Measurements from ENCODE around the gene PGGT1B.

PGGT1B gene

DNA sequence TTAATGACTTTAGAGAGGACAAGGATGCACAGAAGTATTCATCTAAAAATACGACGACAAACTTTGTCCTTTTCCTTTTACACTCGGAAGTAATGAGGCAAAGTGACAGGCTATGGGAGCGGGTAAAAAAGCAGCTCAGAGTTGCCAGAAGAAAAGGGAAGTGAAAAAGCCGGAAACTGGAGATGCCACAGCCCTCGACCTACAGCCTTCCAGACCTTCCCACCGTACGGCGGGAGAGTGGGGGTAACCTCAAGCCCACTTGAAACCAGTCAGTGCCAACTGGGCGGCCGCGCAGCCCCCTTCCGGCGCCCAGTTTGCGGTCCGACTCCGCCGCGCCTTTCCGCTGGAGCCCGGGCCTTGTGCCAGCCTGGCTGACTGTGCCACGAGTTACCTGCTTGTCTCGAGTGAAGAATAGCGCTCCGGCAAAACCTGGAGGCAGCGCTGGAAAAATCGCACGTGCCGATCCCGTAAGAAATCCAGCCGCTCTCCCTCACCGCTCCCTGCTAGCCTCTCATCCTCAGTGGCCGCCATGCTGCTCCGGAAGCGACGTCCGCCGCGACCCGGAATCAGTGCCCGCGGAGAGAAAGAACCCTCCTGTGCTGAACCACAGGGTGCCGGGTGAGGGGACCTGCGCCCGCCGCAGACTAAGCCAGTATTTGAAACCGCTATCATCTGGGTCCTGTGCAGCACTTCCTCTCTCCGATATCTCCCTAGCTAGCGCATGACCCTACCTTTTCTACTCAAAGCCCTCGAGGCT, at the start of gene PGGT1B:
TSS of gene PGGT1B (minus strand) at position 557 of the 757 bp plus-strand sequence. CDS start at position 531, 26 bp downstream.
- DNase-seq: peak; percentile 84

DNA sequence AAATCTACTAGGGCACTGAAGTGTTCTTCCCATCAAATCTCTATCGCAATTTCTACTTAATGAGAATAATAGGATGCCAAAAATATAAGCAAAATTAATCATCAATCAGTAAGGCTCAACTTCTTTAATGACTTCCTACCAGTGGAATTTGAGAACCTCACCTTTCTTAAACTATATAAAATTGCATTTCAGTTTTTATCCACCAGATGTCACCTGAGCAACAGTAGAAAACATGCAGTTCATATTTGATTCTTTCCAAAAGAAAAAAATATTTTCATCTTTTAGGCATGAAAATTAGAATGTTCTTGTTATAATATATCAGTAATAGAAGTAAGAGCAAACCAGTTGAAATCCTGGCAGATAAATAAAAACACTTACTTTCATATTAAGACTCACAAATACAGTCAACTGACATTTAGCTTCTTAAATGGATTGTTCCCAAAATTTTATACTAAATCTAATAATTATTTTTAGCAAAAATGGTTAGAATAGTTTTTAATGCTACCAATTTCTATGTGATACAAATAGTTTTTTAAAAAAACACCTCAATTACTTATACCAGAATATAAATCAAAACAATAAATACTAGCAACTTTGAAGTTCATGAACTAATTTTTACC, 47.2 kb upstream of the PGGT1B start:
- peak; percentile 70 for DNase-seq

DNA sequence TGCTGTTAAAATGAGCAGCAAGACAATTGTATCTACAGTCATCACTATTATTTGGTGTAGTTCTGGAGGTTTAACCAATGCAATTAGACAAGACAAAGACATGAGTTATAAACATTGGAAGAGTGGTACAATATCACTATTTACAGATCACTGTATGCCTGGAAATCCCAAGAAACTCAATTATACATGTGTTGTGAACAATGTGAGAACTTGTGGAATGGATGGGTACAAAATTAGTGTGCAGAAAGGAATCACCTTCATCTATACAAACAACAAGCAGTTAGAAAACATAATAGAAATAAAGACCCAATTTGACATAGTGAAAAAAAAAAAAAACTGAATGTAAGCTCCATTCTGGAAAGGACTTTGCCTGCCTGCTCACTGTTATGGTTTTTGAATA, 46.1 kb upstream of the PGGT1B start:
- DNase-seq: no peak

DNA sequence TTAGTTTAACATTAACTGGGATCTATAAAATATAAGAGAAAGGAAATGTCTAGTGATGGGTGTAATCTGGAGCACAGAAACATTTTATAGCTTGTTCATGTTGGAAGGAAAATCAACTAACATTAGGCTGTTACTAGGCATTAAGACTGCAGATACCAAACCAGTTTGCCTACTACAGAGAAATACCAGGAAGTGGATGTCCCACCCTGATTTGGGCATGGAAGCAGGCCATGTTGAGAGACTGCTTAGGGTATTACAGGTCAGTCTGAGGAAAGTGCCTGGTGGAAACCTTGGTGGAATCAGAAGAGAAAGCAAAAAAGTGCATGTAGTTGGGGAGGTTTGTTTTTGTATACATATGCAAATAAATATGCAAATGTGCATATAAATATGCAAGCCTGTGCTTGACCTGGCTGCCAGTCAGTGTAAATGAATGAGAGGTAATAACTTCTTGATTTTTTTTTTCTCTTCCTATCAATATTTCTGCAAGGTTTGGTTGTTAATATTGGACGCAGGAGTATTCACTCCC, 43.4 kb upstream of the PGGT1B start:
- peak; percentile 48 for DNase-seq

DNA sequence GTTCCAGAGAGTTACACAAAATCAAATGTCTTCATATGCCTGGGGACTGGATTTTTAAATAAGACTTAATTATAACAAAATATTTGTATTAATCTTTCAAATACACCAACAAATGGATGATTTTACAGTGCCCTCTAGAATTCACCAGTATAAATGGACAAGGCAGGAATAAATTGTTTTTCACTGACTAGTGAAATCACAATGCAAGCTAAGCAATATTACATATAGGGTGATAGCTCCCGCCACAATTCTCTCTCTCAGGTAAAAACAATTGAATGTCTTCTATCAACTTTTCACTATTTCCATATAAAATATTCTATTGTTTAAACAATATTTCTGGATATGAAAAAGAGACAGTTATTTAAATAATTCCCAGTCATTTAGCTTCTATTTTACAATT, 41.8 kb upstream of the PGGT1B start:
- DNase-seq: no peak

DNA sequence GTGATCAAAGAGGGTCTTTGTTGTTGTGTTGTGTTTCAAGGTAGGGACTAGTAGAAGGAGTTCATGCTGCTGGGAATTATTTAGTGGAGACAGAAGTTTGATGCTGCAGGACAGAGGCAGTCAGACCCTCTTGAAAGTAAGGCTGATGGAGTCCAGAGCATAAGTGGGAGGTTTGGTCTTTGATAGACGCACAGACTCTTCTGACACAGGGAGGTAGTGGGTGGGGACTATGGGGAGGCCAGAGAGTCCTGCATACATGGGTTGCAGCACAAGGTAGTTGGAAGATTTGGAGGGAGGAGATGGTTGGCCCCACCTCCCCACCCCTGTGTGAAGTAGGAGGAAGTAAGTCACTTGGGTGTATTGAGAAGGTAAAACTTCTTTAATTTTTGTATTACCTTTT, 36.1 kb upstream of the PGGT1B start:
- no peak for DNase-seq

DNA sequence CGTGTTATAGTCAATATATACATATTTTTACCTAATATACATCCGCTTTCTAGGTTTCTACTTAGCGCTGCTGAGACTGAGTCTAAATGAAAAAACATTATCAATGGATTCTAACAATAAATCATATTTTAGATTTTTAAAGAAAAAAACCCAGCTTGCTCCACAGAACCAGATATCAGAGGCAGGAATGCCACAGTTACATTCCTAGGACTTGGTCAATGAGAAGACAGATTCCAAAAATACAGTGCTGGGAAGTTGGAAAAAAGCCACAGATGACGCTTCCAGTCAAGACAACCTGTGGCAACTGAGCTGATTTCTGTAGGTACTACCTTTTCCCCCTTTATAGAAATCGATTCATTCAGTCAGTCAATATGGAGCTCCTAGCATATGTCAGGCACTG, 34.4 kb upstream of the PGGT1B start:
- no peak for DNase-seq

DNA sequence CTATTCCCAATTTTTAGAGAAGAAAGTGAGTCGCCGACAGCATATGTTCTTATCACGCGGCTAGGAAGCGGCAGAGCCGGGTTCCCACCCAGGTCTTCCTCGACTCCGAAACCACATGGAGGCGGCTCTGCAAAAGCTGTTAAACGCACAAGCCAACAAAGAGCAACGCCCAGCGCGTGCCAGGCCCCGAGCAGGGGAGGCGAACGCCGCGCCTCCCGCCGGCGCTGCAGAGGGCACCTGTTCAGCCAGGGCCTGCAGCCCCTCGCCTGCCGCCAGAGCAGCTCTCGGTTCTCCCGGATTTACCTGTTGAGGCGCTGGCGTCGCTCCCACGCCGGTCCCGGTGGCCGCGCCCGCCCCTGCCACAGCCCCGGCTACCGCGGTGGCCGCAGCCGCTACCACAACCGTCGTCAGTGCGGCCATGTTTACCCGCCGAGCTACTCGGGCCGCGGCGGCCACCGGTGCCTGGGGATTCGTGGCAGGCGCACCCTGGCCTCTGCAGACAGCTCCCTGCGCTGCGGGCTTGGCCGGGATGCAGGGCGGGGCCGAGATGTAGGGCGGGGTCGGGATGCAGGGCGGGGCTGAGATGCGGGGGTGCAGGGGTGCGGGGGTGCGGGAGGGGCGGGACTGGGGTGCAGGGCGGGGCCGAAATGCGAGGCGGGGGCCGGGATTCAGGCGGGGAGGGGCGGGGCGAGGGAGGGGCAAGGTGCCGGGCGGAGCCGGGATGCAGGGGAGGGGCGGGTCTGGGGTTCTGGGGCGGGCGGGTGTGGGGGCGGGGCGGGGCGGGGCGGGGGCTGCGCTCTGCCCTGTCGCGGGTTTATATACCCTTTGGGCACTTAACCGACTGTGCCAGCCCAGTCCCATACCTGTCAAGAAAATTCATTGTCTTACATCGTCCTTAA, 33.7 kb upstream of the PGGT1B start, which contains the start of gene CCDC112:
TSS of gene CCDC112 (minus strand) at position 531 of the 899 bp plus-strand sequence. CDS start at position 420, 111 bp downstream.
- peak; percentile 91 for DNase-seq

DNA sequence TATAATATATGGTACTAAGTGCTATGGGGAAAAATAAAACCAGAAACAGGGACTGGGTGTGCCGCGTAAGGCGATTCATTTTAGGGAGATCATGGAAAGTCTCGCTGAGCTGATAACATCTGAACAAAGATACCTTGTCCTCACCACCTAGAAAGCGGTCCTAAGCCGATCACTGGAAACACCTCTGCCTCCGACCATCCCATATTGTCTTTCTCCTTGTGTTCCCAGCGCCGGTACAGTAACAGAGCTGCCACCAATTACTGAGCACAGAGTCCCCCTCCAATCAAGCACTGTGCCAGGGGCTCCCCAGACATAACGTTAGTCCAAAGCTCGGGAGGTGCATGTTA, 33.1 kb upstream of the PGGT1B start:
- DNase-seq: peak; percentile 72

DNA sequence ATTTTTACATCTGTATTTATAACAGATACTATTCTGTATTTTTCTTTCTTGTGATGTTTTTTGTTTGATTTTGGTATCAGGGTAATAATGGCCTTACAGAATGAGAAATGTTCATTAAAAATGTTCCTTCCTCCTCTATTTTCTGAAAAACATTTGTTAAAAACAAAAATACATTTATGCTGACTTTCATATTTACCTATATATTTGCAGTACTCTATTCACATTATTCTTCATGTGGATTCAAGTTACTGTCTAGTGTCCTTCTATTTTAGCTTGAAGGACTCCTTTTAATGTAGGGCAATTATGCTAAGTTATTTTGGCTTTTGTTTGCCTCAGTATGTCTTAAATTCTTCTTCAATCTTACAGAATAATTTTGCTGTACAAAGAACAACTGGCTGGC, 28.7 kb upstream of the PGGT1B start:
- no peak for DNase-seq

DNA sequence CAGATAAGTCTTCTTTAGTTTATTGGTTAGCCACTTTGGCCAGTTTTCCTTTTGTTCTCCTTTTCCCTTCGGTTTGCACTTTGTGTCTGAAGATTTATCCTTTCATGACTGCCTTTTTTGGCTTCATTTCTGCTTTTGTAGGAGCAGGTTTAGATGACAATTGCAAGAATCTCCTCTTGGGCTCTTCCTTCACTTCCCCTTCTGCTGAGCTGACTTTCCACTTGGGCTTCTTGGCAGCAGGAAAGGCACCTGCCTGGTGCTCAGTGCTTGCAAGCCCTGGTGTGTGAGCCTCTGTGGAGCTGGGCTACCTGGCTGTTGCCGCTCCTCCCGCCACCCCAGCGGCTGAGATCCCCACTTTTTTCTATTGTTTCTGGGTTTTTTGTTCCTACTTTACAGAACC, 26.4 kb upstream of the PGGT1B start:
- no peak for DNase-seq

DNA sequence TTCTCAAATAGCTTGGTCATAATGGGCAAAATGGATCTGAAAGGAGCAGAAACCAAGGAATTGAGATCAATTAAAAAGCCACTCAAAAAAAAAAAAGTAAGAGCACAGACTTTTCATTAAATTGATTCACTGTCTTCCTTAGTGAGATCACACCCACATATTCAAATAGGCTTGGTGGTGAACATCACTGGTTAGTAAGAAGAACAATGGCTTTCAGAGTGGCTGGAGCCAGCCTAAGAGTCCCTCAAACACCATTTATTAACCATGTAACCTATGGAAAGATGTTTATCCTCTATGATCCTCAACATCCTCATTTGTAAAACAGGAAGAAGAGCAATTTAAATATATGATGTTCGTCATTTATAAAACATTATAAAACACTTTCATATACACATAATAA, 21.3 kb upstream of the PGGT1B start:
- no peak for DNase-seq

DNA sequence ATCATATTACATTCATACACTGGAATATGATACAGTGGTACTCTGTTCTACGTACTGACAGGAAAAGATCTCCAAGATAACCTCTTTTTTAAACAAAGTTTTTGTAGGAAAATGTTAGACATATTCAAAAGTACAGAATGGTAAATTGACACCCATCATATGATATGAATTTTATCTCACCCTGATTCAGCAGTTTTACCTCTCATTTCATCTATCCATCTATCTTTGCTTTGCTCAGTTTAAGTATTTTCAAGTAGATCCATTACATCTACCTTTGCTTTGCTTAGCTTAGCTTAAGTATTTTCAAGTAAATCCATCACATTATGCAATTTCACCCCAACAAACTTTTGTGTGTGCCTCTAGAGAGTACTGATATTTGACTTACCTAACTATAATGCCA, 19.5 kb upstream of the PGGT1B start:
- no peak for DNase-seq

DNA sequence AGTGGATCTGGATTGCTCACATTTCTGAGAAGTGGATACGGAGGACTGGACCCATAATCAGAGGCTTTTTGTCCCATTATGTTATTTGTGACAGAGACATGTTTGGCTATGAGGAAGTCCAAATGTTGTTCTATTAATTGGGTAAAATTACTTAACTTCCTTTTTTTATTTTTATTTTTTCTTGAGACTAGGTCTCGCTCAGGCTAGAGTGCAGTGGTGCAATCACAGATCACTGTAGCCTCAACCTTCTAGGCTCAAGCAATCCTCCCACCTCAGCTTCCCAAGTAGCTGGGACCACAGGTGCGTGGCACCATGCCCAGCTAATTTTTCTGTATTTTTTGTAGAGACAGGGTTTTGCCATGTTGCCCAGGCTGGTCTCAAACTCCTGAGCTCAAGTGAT, 11.9 kb upstream of the PGGT1B start:
- DNase-seq: no peak

DNA sequence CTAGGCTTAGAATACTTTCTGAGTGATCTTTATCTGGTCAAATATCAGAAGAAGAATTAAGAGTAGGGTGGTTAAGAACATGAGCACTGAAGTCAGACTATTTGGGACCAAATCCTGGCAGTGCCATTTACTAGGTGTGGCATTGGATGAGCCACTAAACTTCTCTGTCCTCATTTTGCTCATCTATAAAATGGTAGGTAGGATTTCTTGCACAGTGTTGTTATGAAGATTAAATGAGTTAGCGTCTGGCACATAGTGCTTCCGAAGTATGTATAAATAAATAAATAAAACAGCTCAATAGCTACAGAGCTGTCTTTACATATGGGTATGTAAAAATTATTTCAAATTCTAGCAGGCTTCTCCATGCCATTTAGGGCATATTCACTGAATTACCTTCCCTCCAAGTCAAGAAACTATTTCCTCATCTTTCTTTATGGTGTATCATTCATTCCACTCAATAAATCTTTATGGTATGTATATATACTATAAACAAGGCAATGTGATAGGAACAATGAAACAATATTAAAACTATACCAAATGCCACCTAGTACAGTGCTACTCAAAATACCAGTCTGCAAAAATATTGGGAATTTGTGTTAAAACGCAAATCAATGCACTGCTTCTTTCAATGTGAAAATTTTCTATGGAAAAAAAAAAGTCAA, 9.8 kb upstream of the PGGT1B start:
- DNase-seq: no peak

DNA sequence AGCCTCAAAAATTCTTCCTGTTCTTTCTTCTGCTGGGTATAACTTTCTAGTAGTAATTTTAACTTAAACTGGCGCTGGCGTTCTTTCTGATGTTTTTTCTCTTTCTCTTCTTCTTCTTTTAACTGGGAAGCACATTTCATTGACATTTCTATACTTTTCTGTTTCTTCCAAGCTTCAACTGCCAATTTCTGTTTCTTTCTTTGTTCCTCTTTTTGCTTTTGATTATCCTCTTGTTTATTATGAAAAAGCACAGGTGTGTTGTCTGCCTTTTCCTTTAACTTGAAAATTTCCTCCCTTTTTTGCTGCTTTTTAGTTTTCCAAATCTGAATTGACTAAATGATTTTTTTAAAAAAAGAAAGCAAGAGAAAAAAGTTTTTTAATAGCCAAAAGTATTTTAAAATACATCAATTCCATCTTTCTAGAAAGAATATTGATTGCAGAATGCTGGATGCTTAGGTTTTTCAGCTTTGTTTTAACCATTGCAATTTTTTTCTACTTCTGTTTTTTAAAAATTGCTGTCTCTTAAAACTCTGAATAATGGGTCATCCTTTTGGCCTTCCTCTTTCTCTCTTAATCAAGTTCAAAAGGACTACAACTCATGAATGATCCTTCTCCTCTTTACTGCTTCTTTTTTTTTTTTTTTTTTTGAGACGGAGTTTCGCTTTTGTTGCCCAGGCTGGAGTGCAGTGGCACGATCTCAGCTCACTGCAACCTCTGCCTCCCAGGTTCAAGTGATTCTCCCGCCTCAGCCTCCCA, 8.8 kb upstream of the PGGT1B start:
- no peak for DNase-seq

DNA sequence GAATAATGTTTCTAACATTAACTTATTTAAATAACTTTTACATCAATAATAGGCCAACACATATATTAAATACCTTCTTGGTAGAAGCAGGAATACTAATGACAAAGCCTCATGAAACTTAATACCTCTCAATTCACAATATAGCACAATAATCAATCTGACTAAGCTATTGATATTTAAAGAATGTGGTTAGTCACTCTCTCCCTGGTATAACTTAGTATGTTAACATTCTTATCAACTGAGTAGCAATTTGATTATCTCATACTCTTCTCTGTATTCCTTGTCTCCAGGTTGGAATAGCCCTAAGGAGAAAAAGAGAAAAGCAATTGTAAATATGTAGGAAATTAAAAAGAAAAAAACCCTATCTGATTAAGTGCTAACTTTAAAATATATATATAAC, 4.9 kb upstream of the PGGT1B start:
- DNase-seq: no peak

DNA sequence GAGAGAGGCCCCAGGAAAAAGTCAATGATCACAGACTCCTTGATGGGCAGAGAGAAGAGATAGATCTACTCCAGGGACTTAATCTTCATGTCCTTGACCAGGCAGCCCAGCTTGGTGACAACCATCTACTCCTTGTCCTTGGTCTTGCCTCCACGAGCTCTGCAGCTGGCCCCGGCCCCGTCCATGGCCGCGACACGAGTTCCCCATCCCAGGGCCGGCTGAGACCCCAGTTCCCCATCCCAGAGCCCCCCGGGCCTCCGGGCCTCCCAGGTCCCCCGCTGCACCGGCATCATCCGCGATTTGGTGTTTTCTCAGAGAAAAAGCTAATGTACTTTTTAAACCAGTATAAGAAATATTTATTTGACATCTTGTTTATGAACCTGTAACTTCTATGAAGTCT, 2.5 kb upstream of the PGGT1B start:
- no peak for DNase-seq

DNA sequence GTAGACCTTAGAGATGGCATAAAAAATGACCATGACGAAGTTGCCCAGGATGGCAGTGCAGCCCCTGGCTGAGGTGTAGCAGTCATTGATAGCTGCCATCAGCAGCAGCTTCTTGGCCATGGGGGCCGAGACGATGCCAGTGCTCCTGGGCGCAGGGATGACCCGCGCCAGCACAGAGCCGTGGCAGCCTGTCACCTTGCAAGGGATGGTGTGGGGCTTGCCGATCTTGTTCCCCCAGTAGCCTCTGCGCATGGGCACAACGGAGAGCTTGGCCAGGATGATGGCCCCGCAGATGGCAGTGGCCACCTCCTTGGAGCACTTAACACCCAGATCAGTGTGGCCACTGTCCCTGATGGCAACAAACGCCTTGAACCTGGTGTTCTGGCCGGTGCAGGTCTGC, 2.1 kb upstream of the PGGT1B start:
- DNase-seq: no peak

DNA sequence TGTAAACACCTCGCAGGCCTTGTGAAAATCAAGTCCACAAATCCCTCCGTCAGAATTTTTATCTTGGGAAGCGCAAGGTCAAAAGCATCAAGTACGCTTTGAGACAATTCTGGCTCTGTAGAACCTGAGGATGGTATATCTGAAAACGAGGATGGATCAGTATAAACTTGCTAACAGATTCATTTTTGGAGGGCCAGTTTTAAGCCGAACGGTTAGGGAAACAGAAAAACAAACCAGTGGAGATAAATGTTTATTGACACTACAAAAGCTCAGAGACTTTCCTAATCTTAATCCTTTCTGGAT, 352 bp upstream of the PGGT1B start:
- no peak for DNase-seq

DNA sequence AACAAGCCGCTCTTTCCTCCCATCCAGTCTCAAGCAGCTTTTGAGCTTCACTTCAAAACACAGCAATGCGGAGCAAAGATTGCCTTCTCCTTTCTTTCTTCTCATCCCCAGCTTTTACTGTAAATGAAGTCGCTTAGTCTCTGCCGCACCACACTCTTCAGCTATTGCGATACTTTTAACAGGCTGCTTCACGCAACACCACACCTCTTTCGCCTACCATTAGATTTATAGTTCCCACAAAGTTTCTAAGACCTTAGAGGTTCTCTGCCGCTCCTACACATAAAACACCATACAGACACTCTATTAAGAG, 711 bp downstream of the PGGT1B start:
- no peak for DNase-seq

DNA sequence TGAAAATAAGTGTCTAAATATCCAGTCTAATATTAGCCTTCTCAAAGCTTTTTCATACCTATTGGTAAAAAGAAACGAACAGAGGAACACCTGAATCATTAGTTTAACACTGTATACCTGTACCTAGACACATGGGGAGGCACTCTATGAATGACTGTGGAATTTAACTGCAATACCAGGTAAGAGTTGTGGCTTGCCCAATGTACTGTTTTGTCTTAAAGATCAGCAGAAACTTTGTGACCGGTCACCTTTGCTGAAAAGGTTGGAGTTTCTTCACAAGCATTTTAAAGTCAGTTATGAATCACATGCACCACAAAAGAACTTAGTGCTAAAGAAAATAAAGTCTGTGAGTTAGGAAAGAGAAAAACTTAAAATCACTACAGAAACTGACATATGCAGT, 2.4 kb downstream of the PGGT1B start:
- no peak for DNase-seq

DNA sequence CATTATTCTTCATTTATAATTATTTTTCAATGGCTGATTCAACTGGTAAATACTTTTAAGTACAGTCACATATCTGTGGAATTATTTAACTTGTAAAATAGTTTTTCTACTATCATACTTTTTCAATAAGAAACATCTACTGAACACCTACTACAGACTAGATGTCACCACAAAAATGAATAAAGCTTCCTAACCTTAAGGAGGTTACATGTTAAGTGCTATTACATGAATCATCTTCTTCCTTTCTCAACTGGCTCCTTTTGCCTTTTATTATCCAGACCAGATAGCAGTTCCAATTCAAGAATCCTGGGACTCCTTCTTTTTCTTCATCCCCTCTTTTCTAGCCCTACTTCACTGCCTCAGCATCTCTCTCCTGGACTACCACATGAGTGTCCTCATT, 4.7 kb downstream of the PGGT1B start:
- no peak for DNase-seq

All from DMS53 (cell line).